Measurements from ENCODE around the gene M6PR.
"Not testable (repeated sequence)": the region's sequence is repeated elsewhere in the genome, so short reads cannot be mapped to it uniquely, and the experiment has no call there.

M6PR gene

GRCh38 chr12:8936735-8937134 lies 12.7 kb downstream of the M6PR start:
- DNase-seq, result no peak
- no peak for TF ChIP-seq CTCF (IDR thresholded peaks at IDR 0.05)
- H3K27ac Mint-ChIP-seq, result no peak overlapping the region
- no peaks in the 10 kb centered on the region for H3K9me3 Mint-ChIP-seq
- H3K27me3 Mint-ChIP-seq (ENCODE audit: low read depth, poor library complexity), result no peaks in the 10 kb centered on the region
- no peaks in the 10 kb centered on the region for H3K4me1 Mint-ChIP-seq
- H3K36me3 Mint-ChIP-seq (ENCODE audit: low read depth), result peaks cover 68% of the 10 kb centered on the region
- no peak overlapping the region for H3K4me3 Mint-ChIP-seq

GRCh38 chr12:8934080-8934479 lies 15.4 kb downstream of the M6PR start:
- not testable (repeated sequence) for H3K27me3 Mint-ChIP-seq (ENCODE audit: low read depth, poor library complexity); H3K9me3 Mint-ChIP-seq; H3K4me3 Mint-ChIP-seq; DNase-seq; H3K4me1 Mint-ChIP-seq
- peak overlapping the region; percentile 34 for H3K27ac Mint-ChIP-seq
- peaks cover 71% of the 10 kb centered on the region for H3K36me3 Mint-ChIP-seq (ENCODE audit: low read depth)

GRCh38 chr12:8932464-8932863 lies 17.0 kb downstream of the M6PR start:
- H3K27me3 Mint-ChIP-seq (ENCODE audit: low read depth, poor library complexity); H3K9me3 Mint-ChIP-seq; H3K27ac Mint-ChIP-seq; H3K4me1 Mint-ChIP-seq; DNase-seq; H3K4me3 Mint-ChIP-seq: not testable (repeated sequence)
- peaks cover 55% of the 10 kb centered on the region for H3K36me3 Mint-ChIP-seq (ENCODE audit: low read depth)

- DNase-seq; H3K9me3 Mint-ChIP-seq; H3K27ac Mint-ChIP-seq; H3K27me3 Mint-ChIP-seq (ENCODE audit: low read depth, poor library complexity); H3K4me1 Mint-ChIP-seq; H3K4me3 Mint-ChIP-seq: not testable (repeated sequence)
- H3K36me3 Mint-ChIP-seq (ENCODE audit: low read depth), result peaks cover 42% of the 10 kb centered on the region
Observed at GRCh38 chr12:8930655-8931323, 18.7 kb downstream of the M6PR start.

- Mint-ChIP-seq H3K4me1 (no peaks in the 10 kb centered on the region), H3K9me3 (no peaks in the 10 kb centered on the region), H3K36me3 (ENCODE audit: low read depth) (peaks cover 33% of the 10 kb centered on the region), H3K4me3 (no peak overlapping the region), H3K27me3 (ENCODE audit: low read depth, poor library complexity) (no peaks in the 10 kb centered on the region), H3K27ac (peak overlapping the region; percentile 3)
- TF ChIP-seq CTCF (IDR thresholded peaks at IDR 0.05), result no peak
- DNase-seq, result no peak
Observed at GRCh38 chr12:8922544-8922943, 26.9 kb downstream of the M6PR start.

- H3K27ac Mint-ChIP-seq; DNase-seq; H3K27me3 Mint-ChIP-seq (ENCODE audit: low read depth, poor library complexity); H3K4me1 Mint-ChIP-seq; H3K4me3 Mint-ChIP-seq; H3K9me3 Mint-ChIP-seq: not testable (repeated sequence)
- H3K36me3 Mint-ChIP-seq (ENCODE audit: low read depth), result peaks cover 33% of the 10 kb centered on the region
Observed at GRCh38 chr12:8919643-8920042, 29.8 kb downstream of the M6PR start.

GRCh38 chr12:8917751-8918150 lies 31.7 kb downstream of the M6PR start:
- H3K4me3 Mint-ChIP-seq, result no peak overlapping the region
- DNase-seq, result no peak

More at GRCh38 chr12:8917751-8918150, 31.7 kb downstream of the M6PR start:
- Mint-ChIP-seq H3K36me3 (ENCODE audit: low read depth) (peaks cover 28% of the 10 kb centered on the region), H3K27me3 (ENCODE audit: low read depth, poor library complexity) (no peaks in the 10 kb centered on the region), H3K4me1 (peaks cover 14% of the 10 kb centered on the region), H3K9me3 (no peaks in the 10 kb centered on the region), H3K27ac (no peak overlapping the region)
- TF ChIP-seq CTCF (IDR thresholded peaks at IDR 0.05), result no peak
